NCI-H510A treated with DMSO at 0.1 percent for 48 hours (cell line): ENCODE measurements around the gene CEBPE.

ENCODE experiments used
- DNase-seq: peaks from one replicate; lab custom pipeline; 2025; lab: John Stamatoyannopoulos, UW

CEBPE gene

DNA sequence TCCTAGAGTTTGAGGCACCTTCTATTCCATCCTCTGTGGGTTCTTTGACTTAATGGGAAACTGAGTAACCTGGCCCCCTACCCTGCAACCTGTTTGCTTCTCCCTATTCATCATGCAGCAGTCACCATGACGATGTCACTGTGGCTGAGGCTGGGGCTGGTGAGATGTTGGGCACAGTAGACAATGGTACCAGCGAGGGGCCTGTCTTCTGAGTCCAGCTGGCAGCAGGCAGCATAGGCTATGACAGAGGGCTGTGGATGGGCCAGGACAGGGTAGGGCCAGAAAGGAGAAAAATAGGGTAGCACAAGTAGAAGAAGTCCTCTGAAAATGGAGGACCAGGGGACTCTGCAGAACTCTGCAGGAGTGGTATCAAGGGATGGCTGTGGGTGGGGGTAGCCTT is 16.3 kb downstream of the CEBPE start:
- DNase-seq: no peak

DNA sequence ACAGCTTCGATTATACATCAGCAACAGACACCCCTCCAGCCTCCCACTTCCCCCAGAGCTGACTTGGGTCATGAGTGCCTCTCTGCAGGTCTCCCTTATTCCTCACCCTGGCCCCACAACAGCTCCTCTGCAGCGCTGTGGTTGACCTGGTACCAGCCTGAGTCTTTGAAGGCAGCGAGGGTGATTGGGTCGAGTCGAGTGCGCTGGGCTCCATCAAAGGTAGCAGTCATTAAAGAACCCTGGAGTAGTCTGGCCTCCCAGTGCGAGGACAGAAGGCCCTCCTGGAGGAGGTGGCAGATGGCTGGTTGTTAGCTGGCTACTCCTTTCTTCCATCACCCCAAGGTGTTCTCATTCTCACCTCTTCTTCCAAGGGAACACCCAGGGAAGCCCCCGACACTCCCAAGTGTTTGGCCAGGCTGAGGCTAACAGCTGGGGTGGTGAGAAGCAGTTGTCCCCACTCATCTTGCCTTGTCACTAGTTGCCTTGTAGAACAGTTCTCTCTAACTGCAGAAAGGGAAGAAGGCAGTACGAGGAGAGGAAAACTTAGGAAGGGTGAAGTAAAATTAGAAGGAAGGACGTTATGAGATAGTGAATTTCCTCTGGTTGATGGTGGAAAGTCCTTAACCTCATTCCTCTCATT is 16.9 kb downstream of the CEBPE start:
- no peak for DNase-seq

GRCh38 chr14:23101213-23101970 is 17.7 kb downstream of the CEBPE start:
- no peak for DNase-seq

GRCh38 chr14:23099212-23099861 is 19.7 kb downstream of the CEBPE start:
- no peak for DNase-seq

- DNase-seq: no peak
These were observed 21.3 kb downstream of the CEBPE start for GRCh38 chr14:23097786-23098185.

DNA sequence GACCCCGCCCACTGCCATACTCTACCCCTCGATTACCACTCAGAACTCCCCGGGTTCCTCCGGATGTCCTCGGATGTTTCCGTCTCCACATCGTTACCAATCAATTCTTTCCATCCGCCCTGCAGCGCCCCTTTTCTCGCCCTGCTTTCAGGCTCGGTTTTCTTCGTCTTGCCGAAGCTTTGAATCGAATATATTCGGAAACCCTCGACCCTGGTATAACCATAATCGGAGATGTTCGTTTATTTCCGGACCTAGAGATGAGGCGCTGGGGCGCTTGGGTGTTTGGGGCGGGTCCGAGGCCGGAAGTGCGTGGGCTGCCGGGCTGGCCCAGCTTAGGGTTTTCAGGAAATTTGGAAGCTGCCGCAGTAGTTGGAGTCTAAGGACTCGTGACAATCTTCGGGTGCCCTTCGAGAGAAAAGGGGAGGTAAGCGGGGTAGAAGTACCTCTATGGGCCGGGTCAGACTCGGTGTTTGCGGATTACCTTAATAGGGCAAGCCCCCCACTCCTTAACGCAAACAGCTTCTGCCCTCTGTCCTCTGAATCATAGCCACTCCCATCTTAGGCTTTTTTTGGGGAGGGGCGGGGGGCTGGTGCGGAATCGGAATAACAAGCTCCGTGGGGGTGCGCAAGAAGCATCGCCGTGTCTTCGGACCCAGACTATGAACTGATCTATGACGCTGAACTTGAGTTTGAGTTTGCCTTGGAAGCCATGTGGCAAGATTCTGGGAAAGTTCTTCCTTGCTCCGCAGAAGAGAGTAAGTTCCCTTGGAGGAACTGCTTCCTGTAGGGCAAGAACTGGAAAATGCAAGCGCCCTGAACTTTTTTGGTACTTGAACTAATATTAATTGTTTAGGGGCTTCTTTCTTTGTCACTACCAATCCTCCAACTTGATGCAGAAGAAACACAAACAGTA is 23.6 kb downstream of the CEBPE start, which contains the start of gene C14orf119:
Gene C14orf119 (plus strand): TSS at position 310 of the 913 bp plus-strand sequence. CDS start 2,154 bp downstream, outside the sequence.
- no peak for DNase-seq

GRCh38 chr14:23094666-23095195 is 24.3 kb downstream of the CEBPE start, which contains the start of gene ACIN1:
Gene ACIN1, minus strand, starts transcription at chr14:23095136. Its CDS starts 24 bp downstream, at chr14:23095112.
- DNase-seq: no peak

DNA sequence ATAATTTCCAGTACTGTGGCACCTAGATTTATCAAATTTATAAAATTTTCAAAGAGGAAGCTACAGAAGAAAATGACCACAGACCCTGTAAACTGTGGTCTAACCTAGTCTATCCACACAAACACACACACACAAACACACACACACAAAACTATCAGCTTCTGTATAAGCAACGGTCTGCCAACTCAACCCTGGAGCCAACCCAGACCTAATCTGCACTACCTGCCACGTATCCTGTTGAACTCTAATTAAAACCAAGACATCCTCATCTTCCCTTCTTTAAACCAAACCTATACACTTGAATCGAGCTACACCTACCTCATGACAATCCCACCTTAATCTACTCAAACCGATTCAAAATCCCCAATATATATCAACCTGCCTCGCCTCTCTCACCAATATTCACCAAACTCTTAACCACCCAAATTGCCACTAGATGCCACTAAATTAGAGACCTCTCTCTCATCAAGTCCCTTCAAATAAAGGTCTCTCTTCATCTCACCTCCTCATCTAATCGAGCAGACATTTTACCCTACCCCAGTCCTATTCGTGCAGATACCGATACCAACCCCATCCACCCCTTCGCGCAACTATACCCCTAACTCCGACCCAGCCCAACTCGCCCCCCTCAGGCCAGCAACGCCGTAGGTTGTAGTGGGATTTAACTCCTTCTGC is 24.9 kb downstream of the CEBPE start:
- no peak for DNase-seq

DNA sequence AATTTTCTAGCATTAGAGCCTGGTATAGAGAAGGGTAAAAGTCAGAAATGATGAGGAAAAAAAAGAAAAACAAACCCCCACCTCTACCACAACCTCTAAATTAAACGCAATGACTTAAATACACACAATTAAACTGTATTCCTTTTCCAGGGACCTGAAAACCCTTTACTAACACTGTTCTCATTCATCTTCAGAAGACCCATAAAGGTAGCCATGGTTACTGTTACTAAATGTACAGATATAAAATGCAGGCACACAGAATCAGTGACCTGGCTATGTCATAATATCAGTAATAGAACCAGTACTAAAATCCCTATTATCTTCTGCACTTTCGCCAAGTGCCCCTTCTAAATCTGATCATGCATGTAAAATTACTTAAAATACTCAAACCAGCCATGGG is 25.5 kb downstream of the CEBPE start:
- DNase-seq: no peak

DNA sequence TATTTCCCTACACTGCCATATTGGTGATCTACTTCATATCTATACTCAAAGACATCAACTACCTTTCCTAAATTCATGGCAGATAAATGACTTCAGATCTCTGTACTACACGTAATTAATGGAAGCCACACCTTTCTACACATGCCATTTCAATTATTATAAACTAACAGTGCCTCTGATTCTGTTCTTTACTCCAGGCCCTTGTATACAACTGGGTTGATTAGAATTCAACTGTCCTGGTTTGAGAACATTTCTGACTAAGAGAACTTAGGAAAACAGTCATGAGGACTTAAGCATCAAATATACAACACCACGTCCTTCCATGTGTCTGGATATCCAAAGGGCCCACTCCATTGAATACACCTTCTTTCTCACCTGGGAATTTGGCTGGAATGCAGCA is 26.0 kb downstream of the CEBPE start:
- no peak for DNase-seq

DNA sequence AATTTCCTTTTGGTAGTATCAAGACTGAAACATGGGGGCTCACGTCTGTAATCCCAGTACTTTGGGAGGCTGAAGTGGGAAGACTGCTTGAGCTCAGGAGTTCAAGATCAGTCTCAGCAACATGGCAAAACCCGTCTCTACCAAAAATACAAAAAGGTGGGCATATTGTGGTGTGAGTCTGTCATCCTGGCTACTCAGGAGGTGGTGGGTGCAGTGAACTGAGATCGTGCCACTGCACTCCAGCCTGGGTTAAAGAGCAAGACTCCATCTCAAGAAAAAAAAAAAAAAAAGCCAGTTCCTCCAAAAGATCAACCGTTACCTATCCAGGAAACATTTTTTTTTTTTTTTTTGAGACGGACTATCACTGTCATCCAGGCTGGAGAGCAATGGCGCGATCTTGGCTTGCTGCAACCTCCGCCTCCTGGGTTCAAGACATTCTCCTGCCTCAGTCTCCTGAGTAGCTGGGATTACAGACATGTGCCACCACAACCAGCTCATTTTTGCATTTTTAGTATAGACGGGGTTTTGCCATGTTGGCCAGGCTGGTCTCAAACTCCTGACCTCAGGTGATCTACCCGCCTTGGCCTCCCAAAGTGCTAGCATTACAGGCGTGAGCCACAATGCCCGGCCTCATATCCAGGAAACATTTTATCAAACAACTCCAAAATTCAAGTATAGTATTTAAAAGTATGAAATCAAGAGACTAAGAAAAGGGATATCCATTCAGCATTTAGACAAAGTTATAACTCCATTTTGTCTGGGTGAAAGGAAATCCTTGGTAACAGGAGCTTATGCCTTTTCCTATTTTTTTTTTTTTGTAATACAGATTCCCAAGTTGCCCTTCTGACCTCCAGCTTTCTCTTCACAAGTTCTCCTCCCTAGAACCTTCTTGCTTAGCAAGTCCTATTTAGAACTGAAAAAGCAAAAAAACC is 27.5 kb downstream of the CEBPE start:
- no peak for DNase-seq

DNA sequence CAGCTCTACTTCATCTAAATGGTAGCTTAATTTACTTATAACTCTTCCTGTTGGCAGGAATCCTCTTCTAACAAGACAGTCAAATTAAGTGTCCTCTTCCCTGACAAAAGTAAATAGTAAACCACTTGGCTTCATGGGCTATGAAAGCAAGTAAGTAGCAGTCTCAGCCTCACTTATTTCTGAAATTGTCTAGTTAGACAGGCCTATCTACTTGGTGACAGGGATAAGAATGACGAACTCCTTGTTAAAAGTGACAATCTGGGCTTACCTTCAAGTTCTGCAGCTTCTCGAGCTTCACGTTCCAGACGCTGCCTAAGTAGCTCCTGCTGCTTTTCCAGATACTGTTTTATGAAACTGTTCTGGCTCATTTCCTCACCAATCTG is 28.8 kb downstream of the CEBPE start:
- no peak for DNase-seq

DNA sequence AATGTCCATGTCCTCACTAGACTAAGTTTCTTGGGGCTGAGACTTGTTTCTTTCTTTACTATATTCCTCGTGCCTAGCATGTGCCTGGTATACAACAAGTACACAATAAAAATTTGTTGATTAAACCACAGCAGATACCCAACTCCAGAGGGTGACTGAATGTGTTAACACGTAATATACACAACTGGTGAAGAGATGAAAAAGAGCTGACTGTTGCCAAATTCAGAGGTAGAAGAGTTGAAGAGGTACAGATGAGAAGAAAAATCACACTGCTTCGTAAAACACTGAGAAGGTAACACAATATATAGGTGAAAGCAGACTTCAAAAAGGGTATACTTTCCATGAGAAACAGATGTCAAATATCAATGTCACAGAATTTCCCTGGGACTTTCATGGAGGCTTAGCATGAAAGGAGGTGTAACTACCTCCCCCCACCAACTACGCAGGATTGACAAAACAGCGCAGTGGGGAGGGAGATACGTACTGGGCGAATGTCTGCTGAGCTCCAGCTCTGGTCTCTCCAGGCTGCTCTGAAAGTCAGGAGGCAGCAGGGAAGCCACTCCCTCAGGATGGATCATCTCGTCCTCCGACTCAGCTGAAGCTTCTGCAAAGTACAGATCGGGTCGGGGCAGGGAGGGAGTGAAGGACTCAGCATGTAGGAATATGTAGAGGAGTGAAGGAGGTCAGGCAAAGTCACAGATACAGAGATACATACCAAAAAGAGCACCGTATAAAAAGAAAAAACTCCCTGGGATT is 29.4 kb downstream of the CEBPE start:
- DNase-seq: no peak

DNA sequence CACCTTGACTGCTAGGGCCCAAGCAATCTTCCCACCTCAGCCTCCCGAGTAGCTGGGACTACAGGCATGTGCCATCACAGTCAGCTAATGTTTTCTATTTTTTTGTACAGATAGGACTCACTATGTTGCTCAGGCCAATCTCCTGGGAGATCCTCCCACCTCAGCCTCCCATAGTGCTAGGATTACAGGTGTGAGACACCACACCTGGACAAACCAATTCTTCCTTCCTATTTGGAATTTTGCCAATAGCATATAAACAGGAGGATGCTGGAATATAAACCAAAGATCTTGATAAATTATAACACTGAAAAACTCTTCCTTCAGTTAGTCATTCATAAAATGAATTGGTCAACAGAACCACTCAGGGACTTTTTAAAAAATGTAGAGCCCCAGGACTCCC is 32.5 kb downstream of the CEBPE start:
- DNase-seq: no peak

DNA sequence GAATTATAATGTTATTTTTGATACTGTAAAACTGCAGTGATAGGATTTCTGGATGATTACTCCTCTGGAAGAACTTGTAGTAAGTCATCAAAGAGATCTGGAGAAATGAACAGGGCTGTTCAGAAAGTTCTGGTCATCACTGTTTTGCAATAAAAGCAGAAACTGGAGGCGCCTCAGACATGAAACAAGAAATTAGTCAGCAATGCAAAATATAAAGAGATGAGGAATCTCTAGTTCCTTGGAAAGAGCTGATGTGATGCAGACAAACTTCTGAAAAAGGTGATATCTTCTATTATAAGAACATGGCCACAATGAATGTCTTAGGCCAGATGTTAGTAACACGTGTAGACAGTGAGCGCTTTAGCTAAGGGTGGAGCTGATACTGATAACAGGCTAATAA is 33.6 kb downstream of the CEBPE start:
- no peak for DNase-seq

DNA sequence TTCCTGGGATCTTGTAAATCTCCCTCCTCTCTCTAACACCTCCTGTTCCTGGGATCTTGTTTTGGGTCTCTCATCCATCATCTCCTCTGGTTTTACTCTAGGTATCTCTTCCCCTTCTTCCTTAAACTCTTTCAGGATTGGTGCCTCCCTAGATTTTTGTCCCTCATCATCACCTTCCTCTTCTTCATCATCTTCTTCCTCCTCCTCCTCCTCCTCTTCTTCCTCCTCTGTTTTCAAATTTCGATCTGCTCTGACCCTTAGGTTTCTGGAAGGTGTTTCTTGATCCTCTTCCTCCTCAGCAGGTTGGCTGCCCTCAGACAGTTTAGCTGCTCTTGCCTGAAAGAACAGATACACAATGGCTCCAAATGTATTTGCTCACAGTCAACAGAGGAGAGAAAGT is 38.6 kb downstream of the CEBPE start:
- DNase-seq: no peak

GRCh38 chr14:23079716-23080115 is 39.3 kb downstream of the CEBPE start:
- DNase-seq: no peak

GRCh38 chr14:23078692-23079116 is 40.4 kb downstream of the CEBPE start:
- no peak for DNase-seq

- DNase-seq: no peak
These were observed 41.1 kb downstream of the CEBPE start for GRCh38 chr14:23077962-23078361.
